GM03348 (cell line): ENCODE data around the gene YAF2.
"Not testable (repeated sequence)": the region's sequence is repeated elsewhere in the genome, so short reads cannot be mapped to it uniquely, and the experiment has no call there.

Source experiments
- DNase-seq: peaks from one replicate; pipeline ENCODE4 v3.0.0; 2012; ENCODE audit warnings: low spot score

The YAF2 gene

DNA sequence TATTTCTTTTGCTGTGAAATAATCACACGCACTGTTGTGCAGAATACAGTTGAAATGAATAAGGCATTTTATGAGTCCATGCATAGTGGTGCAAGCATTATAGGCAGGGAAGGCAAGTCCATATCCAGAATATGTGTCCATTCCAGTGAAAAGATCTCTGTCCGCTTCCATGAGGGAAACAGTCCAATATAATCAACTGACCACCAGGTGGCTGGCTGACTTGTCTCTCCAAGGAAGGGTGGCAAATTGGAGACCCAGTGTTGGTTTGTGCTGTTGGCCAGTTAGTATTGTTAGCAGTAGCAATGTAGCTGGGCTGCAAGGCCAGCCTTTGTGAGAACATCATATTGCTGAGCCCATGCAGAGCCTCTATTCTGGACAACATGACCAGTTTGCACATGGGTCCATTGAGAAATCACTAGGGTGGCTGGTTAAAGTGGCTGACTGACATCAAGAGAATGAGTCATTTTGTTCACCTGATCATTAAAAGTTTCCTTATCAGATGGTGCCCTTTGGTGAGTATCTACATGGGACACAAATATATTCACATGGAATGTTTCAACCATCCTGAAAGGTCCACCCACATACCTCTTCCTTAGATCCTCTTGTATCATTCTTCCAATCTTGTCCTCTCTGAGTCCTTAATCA is 17.3 kb upstream of the YAF2 start:
- DNase-seq = no peak

DNA sequence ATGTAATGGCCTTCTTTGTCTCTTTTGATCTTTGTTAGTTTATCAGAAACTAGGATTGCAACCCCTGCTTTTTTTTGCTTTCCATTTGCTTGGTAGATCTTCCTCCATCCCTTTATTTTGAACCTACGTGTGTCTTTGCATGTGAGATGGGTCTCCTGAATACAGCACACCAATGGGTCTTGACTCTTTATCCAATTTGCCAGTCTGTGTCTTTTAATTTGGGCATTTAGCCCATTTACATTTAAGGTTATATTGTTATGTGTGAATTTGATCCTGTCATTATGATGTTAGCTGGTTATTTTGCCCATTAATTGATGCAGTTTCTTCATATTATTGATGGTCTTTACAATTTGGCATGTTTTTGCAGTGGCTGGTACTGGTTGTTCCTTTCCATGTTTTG is 14.6 kb upstream of the YAF2 start:
- not testable (repeated sequence) for DNase-seq

DNA sequence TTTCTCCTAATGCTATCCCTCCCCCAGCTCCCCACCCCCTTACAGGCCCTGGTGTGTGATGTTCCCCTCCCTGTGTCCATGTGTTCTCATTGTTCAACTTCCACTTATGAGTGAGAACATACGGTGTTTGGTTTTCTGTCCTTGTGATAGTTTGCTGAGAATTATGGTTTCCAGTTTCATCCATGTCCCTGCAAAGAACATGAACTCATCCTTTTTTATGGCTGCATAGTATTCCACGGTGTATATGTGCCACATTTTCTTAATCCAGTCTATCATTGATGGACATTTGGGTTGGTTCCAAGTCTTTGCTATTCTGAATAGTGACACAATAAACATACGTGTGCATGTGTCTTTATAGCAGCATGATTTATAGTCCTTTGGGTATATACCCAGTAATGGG is 11.0 kb upstream of the YAF2 start:
- not testable (repeated sequence) for DNase-seq

DNA sequence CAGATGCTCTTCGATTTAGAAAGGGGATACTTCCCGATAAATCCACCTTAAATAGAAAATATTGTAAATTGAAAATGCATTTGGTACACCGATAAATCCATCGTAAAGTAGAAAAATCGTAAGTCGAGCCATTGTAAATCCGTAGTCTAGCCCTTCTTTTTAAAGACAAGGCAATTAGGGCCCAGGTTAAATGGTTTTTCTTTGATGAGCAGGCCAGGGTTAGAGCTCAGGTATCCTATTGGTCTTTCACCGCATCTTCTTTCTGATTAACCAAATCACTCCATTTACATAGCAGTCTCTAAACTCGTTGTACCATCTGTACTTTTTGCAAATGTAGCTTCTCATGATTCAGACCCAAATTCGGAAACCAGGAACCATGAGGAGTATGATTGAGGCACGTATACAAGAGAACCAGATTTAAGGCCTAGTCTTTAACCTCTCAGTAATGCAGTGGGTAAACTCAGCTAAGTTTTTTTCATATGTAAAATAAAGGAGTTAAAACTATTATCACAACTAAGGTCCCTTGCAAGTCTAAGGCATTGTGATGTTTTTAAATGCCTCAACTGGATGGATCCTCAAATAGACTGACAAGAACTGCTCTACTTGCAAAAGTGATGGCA is 2.2 kb upstream of the YAF2 start:
- no peak for DNase-seq

DNA sequence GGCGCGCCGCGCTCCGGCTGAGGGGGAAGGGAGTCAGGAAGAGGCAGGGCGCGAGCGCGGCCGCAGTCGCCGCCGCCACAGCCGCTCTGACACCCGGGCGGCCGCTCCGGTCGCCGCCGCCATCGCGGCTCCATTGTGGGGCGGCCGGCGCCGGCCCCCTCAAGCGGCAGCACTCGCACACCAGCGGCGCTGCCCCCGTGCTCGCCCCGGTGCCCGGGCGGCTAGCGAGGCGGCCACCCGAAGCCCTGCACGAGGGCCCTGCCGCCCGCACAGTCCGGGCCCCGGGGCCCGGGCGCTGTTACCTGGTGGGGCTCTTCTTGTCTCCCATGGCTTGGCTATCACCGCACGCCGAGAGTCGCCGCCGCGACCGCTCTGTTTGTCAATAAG is 202 bp downstream of the YAF2 start:
- DNase-seq = peak; percentile 62

DNA sequence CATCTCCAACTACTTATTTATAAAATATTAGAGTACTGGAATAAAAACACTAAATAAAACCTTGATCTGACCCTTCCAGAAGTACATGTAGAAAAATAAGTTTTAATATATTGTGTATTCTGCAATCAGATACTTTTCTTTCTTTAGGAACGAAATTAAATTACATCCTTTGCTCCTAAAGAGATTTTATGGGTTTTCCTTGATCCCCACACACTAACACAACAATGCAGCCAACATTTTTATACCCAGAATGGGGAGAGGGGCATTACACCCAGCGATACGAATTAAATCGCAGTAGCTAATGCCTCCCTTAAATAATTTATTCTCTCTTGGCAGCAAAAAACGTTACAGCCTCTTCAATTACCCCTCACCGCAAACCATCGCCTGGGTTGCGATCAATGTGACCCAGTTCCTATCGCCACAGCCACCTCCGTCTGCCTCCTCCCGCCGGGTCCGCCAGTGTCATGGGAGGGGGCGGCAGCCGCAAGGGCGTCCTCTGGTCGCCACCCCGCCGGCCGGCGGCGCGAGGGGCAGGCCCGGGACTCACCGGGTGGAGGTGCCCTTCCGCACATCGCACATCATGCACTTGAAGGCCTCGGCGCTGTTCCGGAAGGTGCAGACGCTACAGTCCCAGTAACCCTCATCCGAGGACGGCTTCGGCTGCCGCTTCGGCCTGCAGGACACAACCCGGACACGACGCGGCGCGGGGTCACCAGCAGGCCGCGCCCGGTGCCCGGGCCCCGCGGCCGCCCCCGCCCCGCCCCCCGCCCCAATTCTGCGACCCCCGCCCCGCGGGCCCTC is 796 bp downstream of the YAF2 start:
- DNase-seq = peak; percentile 88

DNA sequence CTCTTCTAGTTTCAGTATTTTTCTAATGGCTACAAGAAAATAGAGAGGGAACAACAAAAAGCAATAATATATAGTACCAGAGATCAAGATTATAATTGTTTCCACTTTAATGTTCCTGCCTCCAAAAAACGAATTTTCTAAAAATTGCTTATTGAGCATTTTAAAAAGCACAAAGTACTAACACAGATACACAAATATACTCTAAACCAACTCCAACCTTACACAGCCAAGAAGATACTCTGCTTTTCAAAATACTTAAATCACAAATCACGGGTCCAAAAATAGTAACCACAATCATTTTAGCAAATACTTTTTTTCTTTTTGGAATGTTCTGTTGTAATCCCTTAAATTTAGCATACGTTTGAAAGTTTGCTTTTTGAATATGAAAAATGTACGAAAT is 2.0 kb downstream of the YAF2 start:
- no peak for DNase-seq

DNA sequence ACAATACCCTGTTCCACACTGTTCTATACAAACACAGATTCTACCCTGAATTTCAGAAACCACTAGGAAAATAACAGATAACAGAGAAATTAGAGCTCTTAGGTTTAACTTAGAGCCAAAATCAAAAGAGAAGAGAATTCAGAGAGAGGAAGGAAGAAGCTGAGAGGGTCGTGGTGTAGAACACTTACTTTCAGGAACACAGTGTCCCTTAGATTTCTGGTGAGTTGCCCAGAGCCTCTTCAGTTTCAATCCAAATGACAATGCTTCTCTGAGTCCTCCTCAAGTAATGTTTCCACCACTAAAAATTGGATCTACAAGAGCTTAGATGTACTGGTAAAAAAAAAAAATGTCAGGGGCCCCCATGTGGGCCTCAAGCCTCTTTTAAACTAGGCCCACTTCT is 2.6 kb downstream of the YAF2 start:
- no peak for DNase-seq

DNA sequence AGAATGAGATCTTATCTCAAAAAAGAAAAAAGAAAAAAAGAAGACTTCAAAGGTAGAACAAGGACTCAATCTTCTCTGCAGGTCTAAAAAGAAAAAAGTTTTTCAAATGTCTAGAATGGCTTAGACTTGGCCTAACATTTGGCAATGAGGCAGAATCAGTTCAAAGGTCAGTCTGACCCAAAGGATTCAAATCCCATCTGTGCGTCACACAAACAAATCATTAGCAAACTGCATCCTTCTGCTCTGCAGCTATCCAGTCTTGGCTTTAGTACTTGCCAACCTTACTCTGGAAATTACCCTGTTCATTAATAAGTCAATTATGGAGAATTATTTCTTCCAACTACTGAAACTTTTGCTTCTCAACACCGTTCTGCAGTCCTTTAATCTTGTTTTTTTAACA is 3.1 kb downstream of the YAF2 start:
- DNase-seq = no peak

DNA sequence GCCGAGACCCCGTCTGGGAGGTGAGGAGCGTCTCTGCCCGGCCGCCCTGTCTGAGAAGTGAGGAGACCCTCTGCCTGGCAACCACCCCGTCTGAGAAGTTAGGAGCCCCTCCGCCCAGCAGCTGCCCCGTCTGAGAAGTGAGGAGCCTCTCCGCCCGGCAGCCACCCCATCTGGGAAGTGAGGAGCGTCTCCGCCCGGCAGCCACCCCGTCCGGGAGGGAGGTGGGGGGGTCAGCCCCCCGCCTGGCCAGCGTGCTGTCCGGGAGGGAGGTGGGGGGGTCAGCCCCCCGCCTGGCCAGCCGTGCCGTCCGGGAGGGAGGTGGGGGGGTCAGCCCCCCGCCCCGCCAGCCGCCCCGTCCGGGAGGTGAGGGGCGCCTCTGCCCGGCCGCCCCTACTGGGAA is 10.5 kb downstream of the YAF2 start:
- not testable (repeated sequence) for DNase-seq

DNA sequence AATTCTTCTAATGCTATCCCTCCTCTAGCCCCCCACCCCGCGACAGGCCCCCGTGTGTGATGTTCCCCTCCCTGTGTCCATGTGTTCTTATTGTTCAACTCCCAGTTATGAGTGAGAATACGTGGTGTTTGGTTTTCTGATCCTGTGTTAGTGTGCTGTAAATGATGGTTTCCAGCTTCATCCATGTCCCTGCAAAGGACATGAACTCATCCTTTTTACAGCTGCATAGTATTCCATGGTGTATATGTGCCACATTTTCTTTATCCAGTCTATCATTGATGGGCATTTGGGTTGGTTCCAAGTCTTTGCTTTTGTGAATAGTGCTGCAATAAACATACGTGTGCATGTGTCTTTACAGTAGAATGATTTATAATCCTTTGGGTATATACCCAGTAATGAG is 13.5 kb downstream of the YAF2 start:
- not testable (repeated sequence) for DNase-seq

DNA sequence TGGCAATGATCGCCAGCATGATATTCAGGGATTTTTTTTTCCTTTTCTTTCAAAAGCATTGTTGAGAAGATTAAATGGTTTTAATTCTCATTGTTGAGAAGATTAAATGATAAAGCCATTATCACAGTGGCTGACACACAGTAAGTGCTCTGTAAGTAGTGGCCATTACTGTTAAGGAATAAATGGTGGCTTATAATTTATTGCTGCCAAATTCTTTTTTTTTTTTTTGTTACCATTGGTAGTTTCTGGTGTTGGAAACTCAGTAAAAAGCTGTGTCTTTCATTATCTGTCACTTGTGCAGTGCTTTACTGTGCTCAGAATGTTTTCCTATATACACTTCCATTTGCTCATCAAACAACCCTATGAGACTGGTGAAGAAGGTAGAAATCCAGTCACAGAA is 15.3 kb downstream of the YAF2 start:
- no peak for DNase-seq

DNA sequence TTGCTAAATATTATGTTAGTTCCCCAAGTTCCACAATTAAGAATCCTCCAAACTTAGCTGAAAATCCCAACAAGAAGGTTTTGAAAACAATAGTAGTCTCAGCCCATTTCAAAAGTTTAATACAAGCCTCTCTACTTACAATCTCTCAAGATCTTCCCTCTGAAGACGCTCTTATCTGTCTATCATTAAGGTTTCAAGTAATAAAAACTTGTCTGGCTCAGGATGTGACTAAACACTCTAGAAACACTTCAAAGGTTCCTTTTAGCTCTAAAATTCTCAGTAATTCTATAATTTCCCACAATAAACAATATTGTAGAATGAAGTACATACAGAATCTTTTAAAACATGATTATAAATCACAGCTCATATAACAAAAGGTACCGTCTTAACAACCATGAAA is 16.3 kb downstream of the YAF2 start:
- DNase-seq = no peak

DNA sequence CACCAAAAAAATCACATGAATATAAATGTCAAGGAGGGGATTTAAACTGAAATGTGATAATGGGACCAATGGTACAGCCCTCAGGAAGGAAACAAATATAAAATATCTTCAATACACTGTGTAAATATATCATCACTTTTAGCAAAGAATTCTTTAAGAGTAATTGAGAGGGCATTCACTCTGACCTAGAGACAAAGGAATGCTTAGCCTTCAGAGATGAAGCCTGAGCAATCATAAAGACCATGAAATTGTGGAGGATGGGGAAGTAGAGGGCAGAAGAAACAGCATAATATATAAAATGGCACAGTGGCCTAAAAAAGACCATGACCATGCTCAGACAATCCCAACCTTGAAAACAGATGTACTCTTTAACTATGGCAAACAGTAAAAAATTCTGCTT is 20.4 kb downstream of the YAF2 start:
- DNase-seq = peak; percentile 59

DNA sequence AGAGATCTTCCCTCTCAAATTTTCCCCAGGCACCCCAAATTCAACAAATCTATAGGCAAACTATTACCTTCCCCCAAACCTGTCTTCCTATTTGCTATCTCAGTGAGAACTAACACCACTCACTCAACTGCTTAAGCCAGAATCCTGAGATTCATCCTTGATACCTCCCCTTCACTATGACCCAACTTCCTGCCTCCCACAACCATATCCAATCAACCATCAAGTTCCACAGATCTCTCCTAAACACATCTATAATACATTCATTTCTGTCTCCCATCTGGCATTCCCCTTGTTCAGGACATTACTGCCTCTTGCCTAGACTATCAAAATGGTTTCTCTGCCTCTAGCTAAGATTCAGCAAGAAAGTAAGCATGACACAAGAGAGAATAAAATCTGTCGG is 21.3 kb downstream of the YAF2 start:
- DNase-seq = no peak

DNA sequence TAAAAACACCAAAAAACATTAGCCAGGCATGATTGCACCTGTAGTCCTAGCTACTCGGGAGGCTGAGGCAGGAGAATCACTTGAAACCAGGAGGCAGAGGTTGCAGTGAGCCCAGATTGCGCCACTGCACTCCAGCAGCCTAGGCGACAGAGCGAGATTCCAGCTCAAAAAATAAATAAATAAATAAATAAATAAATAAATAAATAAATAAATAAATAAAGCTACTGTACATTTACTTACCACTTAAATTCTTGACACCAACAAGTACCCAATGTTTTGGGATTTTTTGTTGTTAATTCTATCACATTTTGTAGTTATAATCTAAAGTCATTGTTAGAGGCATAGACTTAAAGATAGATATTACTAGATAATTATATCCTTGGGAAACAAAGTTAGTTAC is 22.3 kb downstream of the YAF2 start:
- DNase-seq = not testable (repeated sequence)

DNA sequence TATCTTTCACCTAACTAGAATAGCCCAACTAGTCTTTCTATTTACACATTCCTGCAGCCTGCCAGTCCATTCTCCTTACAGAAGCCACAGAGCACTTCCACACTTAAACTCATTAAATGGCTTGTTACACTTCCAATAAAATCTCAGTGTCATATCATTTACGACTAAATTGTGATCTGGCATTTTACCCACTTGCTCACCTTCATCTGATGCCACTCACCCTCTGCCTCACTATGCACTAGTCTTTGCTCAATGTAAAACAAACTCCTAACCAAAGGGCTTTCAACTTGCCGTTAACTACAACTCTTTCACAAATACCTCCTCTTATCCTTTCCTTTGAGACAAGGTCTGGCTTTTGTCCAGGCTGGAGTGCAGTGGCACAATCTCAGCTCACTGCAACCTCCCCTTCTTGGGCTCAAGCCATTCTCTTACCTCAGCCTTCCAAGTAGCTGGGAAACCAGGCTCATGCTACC is 24.1 kb downstream of the YAF2 start:
- no peak for DNase-seq

DNA sequence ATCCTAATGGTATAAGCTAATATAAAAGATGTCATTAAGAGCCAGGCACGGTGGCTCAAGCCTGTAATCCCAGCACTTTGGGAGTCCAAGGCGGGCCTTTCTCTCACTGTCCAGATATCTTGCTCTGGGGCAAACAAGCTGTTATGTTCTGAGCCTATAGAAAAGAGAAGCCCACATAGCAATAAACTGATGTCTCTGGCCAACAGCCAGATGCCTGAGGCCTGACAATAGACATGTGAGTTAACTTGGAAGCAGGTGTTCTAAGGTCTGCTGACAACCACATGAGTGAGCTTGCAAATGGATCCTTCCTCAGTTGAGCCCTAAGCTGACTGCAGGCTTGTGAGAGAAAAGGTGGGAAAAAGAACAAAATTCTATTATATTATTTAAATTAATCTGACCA is 25.0 kb downstream of the YAF2 start:
- no peak for DNase-seq

DNA sequence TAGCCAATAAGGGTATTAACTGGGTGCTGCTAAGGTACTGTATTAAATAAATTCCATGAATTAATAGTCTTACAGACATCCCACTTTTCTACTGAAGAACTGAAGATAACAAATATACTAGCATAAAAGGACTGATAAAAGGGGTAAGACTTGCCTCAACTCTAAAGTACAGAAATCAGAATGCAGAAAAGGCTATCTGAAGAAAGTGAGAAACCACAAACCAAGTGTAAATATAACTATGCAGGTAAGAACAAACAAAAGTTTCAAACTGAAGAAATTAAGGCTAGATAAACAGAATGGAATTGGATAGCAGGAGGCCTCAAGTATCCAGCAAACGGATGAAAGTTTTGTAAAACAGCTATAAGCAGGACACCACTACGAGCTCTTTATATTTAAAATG is 29.5 kb downstream of the YAF2 start:
- DNase-seq = no peak

DNA sequence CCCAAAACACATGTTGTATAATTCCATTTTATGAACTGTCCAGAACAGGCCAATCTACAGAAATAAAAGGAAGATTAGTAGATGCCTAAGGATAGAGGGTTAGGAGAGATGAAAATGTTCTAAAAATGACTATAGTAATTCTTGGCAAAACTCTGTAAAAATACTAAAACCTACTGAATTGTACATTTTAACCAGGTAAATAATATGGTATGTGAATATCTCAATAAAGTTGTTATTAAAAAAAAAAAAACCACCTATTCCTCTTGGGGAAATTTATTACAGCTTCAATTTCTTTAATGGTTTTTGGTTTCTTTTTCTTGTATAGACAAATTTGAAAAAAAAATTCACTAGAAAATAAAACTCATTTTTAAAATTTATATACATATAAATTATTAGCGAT is 33.2 kb downstream of the YAF2 start:
- DNase-seq = no peak

DNA sequence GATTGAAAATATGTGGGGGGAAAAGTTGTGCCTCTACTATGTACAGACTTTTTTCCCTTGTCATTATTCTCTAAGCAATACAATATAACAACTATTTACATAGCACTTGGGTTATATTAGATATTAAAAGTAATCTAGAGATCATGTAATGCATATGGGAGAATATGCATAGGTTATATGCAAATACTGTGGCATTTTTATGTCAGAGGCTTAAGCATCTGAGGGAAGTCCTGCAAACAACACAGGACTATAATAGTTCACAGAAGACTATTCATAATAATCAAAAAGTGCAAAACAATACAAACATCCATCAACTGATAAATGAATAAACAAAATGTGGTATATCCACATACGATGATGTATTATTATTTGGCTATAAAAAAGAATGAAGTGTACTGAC is 33.7 kb downstream of the YAF2 start:
- no peak for DNase-seq

DNA sequence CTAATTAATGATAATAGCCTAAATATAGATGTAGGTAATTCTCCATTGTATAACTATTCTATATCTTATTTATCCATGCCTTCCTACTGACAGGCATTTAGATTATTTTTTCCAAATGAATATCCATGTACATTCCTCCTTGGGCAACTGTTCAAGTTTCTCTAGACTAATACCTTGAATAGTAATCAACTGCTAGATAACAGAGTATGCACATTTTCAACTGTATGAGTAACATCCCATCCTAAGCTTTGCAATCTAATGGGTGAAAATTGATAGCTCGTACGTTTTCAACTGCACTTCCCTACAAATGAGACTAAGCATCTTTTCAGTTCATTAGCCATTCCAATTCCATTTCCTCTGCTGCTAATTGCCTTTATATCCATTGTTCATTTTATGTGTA is 37.0 kb downstream of the YAF2 start:
- DNase-seq = no peak

DNA sequence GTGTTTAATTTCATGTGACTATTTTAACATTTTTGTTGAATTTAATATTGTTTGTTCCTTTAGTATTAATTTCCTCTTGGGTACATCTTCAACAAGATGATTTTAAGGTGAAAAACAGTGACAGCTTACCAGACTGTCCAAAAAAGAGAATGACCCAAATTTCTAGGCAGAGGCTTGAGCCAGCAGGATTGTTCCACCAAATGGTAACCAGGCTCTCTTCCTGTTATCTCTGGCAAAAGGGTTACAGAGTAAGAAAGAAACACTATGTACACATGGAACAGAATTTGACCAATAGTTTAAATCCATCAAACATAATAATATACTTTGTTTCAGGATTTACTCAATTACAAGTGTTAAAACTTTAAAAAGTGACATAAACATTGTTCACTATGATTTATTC is 39.0 kb downstream of the YAF2 start:
- no peak for DNase-seq
